ENCODE data around the gene CCDC28B. TPM values are rescaled to one million over a fixed set of nuclear protein-coding genes. Genes with fewer than 3 reads are reported as not detected.

The CCDC28B gene
- total and polyA plus RNA-seq, 2 of the 13 experiments (the other 11 are each of a cell fraction or from before 2014, with no cell fraction given) = 2.6 to 3.5 TPM

- TF ChIP-seq MBD4 (IDR thresholded peaks at IDR 0.05; ENCODE audit: borderline replicate concordance, low read length) = no peak
- TF ChIP-seq RFX1 (IDR thresholded peaks at IDR 0.05) = no peak
- 0 out of 2 replicates have a peak, but pooled peaks have one; percentile 30 for TF ChIP-seq CBFB (CRISPR knock-in tag; IDR thresholded peaks at IDR 0.05)
- no peak for TF ChIP-seq MTF1 (CRISPR knock-in tag; IDR thresholded peaks at IDR 0.05)
- TF ChIP-seq ZNF224 (CRISPR knock-in tag; IDR thresholded peaks at IDR 0.05) = no peak
- TF ChIP-seq ZMYM2 (CRISPR knock-in tag; IDR thresholded peaks at IDR 0.05) = peak; percentile 84
- no peak for TF ChIP-seq SMARCC2 (IDR thresholded peaks at IDR 0.05)
- TF ChIP-seq ZNF572 (CRISPR knock-in tag; IDR thresholded peaks at IDR 0.05) = no peak; the same call in 1 of the 2 replicates
- 0 out of 2 replicates have a peak, but pooled peaks have one; percentile 64 for TF ChIP-seq TP53 (CRISPR knock-in tag; conservative IDR thresholded peaks at IDR 0.05)
- TF ChIP-seq SMYD3 (CRISPR knock-in tag; IDR thresholded peaks at IDR 0.05) = peak; percentile 86; the same call in 1 of the 2 replicates
- no peak for TF ChIP-seq ZNF101 (CRISPR knock-in tag; IDR thresholded peaks at IDR 0.05; ENCODE audit: borderline replicate concordance, low read depth)
- TF ChIP-seq THAP9 (CRISPR knock-in tag; IDR thresholded peaks at IDR 0.05; ENCODE audit: borderline replicate concordance) = no peak; the same call in 1 of the 2 replicates
- no peak for TF ChIP-seq LRRFIP1 (CRISPR knock-in tag; conservative IDR thresholded peaks at IDR 0.05)
- peak; percentile 87; the same call in 1 of the 2 replicates for TF ChIP-seq TFAP4 (IDR thresholded peaks at IDR 0.05; ENCODE audit: borderline replicate concordance, low read depth)
- TF ChIP-seq NFIC (IDR thresholded peaks at IDR 0.05; ENCODE audit: low read length) = peak; percentile 35; the same call in 1 of the 2 replicates
- no peak for TF ChIP-seq ZNF567 (CRISPR knock-in tag; IDR thresholded peaks at IDR 0.05; ENCODE audit: borderline replicate concordance)
Observed at GRCh38 chr1:32249831-32250525, 49.6 kb downstream of the CCDC28B start (continued).
